Endothelial cell of umbilical vein (primary cell): Measurements from ENCODE around the gene AUTS2. TPM values are rescaled to one million over a fixed set of nuclear protein-coding genes. Genes with fewer than 3 reads are reported as not detected.

Source experiments
- BruUV-seq: library from RNA; stranded (reverse); fragments of 400-500 nt; replicated peaks from 2 replicates; lab custom pipeline; 2021; lab: Mats Ljungman, UMichigan
- CTCF ChIA-PET: fragments of 300-600, 350-600 bp; sonication (Branson Sonifier 250); formaldehyde crosslinking; loops from one replicate; lab custom pipeline; 2021; ENCODE audit warnings: antibody characterized with exemption, inconsistent platforms; lab: Charles Lee
- POLR2A ChIA-PET: fragments of 300-600, 350-600 bp; sonication (Branson Sonifier 250); formaldehyde crosslinking; loops from one replicate; lab custom pipeline; 2021; ENCODE audit warnings: antibody characterized with exemption, inconsistent platforms; lab: Charles Lee
- DNase-seq: peaks from one replicate; pipeline ENCODE4 v3.0.0-alpha.2; 2011; ENCODE audit warnings: low read depth, low spot score
- FAIRE-seq: peaks from 2 replicates; lab custom pipeline; 2011; peaks lifted over from hg19 to GRCh38; lab: Jason Lieb, UNC
- H2AFZ ChIP-seq: 2 replicates; pipeline ENCODE4 v1.6.0; 2012; ENCODE audit warnings: low read depth, low read length, control low read depth, inconsistent platforms
- H3K27ac ChIP-seq: 2 replicates; pipeline ENCODE4 v1.5.1; 2011; ENCODE audit warnings: low read depth, mild to moderate bottlenecking, control low read depth, low read length, moderate library complexity; ENCODE audit not compliant: insufficient read depth
- H3K27me3 ChIP-seq, 2 experiments: 2 replicates each; pipeline versions ENCODE4 v1.6.0 to v1.6.1; 2011; ENCODE audit warnings: low read length in 2 of 2, mixed read lengths in 1 of 2; ENCODE audit not compliant: control insufficient read depth in 2 of 2, insufficient read depth in 2 of 2
- H3K36me3 ChIP-seq, 2 experiments: 2 replicates in 1 of 2; 3 replicates in 1 of 2; pipeline ENCODE4 v1.5.1; 2011; ENCODE audit warnings: low read length in 2 of 2, mild to moderate bottlenecking in 1 of 2, moderate library complexity in 1 of 2; ENCODE audit not compliant: control insufficient read depth in 2 of 2, insufficient read depth in 2 of 2; ENCODE audit errors: extremely low read depth in 1 of 2
- H3K4me1 ChIP-seq: 3 replicates; pipeline ENCODE4 v1.5.1; 2011; ENCODE audit warnings: mild to moderate bottlenecking, low read length; ENCODE audit not compliant: control insufficient read depth, insufficient read depth; ENCODE audit errors: extremely low read depth
- H3K4me2 ChIP-seq: 2 replicates; pipeline ENCODE4 v1.6.1; 2011; ENCODE audit warnings: low read length, control low read depth, mixed read lengths; ENCODE audit not compliant: insufficient read depth
- H3K4me3 ChIP-seq, 3 experiments: fragments of 200-600 bp in 1 of 3; sonication (generic), shearing (Covaris generic) in 1 of 3; replicated peaks in 1 of 3; 2 replicates each; pipeline ENCODE4 v1.5.1; 2011 to 2016; ENCODE audit warnings: control low read depth in 3 of 3, low read length in 3 of 3, mild to moderate bottlenecking in 2 of 3, inconsistent platforms in 1 of 3, low read depth in 1 of 3, moderate library complexity in 1 of 3; ENCODE audit not compliant: insufficient read depth in 1 of 3
- H3K79me2 ChIP-seq: 2 replicates; pipeline ENCODE4 v1.6.0; 2012; ENCODE audit warnings: low read length, inconsistent platforms; ENCODE audit not compliant: control insufficient read depth, insufficient read depth
- H3K9ac ChIP-seq: replicated peaks from 2 replicates; pipeline ENCODE3; 2011; ENCODE audit warnings: low read length, control low read depth; ENCODE audit not compliant: insufficient read depth; ENCODE audit errors: extremely low read depth
- H3K9me1 ChIP-seq: replicated peaks from 3 replicates; pipeline ENCODE4 v1.6.0; 2011; ENCODE audit warnings: mild to moderate bottlenecking, low read length; ENCODE audit not compliant: control insufficient read depth, insufficient read depth; ENCODE audit errors: extremely low read depth
- H3K9me3 ChIP-seq: replicated peaks from 2 replicates; pipeline ENCODE4 v1.5.1; 2012; ENCODE audit warnings: low read length, inconsistent platforms; ENCODE audit not compliant: control insufficient read depth, insufficient read depth
- H4K20me1 ChIP-seq: replicated peaks from 2 replicates; pipeline ENCODE3; 2011; ENCODE audit warnings: mild to moderate bottlenecking, low read length; ENCODE audit not compliant: control insufficient read depth, insufficient read depth; ENCODE audit errors: extremely low read depth
- FOS ChIP-seq: IDR thresholded peaks from 2 replicates; pipeline ENCODE4 v1.6.1; 2011; ENCODE audit warnings: mild to moderate bottlenecking, low read length, moderate library complexity, borderline replicate concordance; ENCODE audit not compliant: insufficient read depth
- GATA2 ChIP-seq: IDR thresholded peaks from 2 replicates; pipeline ENCODE4 v1.7.0; 2011; ENCODE audit warnings: low read depth, mild to moderate bottlenecking, moderate library complexity, mixed read lengths, low read length; ENCODE audit not compliant: insufficient read length, insufficient read depth
- JUN ChIP-seq: IDR thresholded peaks from 2 replicates; pipeline ENCODE4 v1.6.1; 2011; ENCODE audit warnings: borderline replicate concordance, low read depth; ENCODE audit not compliant: insufficient read length, insufficient read depth
- MAX ChIP-seq: IDR thresholded peaks from 2 replicates; pipeline ENCODE4 v1.6.1; 2011; ENCODE audit not compliant: insufficient read depth, insufficient read length
- MYC ChIP-seq: IDR thresholded peaks from one replicate; pipeline ENCODE4 v1.6.1; 2011; ENCODE audit warnings: mild to moderate bottlenecking, low read depth, low read length
- POLR2A ChIP-seq: IDR thresholded peaks from 2 replicates; pipeline ENCODE4 v1.6.1; 2012; ENCODE audit warnings: low read depth, mild to moderate bottlenecking, control low read depth, low read length
- POLR2AphosphoS5 ChIP-seq: IDR thresholded peaks from 2 replicates; pipeline ENCODE4 v1.6.1; 2012; ENCODE audit warnings: low read depth, mild to moderate bottlenecking, control low read depth, low read length, moderate library complexity; ENCODE audit not compliant: insufficient read depth
- dilution Hi-C: fragments of 300-500 bp; cut with MboI; formaldehyde crosslinking; loops from one replicate; pipeline ENCODE4 v1.15.0; 2019; ENCODE audit warnings: low sequenced_read_pairs; ENCODE audit not compliant: extremely low pct_ligation_motif_present
- intact Hi-C: fragments of 100-400 bp; cut with micrococcal nuclease; formaldehyde crosslinking; loops from one replicate; pipeline ENCODE4 v1.10.0; 2022
- polyA plus RNA-seq, 4 experiments: library from polyadenylated mRNA; depleted of rRNA in 3 of 4; stranded (reverse) in 3 of 4; unstranded in 1 of 4; fragments of >200 nt; gene quantifications; 2 replicates each; pipeline versions ENCODE4 v1.2.1 to v1.2.3, GENCODE V29; 2011 to 2012; ENCODE audit warnings: missing spikeins in 1 of 4
- total RNA-seq: library from RNA; stranded (reverse); gene quantifications from 2 replicates; pipeline ENCODE4 v1.2.3, GENCODE V29; 2021

The AUTS2 gene
- total and polyA plus RNA-seq, 2 donors (not counting 3 experiments of a cell fraction or from before 2014, with no cell fraction given), result 0.59 to 8.0 TPM

DNA sequence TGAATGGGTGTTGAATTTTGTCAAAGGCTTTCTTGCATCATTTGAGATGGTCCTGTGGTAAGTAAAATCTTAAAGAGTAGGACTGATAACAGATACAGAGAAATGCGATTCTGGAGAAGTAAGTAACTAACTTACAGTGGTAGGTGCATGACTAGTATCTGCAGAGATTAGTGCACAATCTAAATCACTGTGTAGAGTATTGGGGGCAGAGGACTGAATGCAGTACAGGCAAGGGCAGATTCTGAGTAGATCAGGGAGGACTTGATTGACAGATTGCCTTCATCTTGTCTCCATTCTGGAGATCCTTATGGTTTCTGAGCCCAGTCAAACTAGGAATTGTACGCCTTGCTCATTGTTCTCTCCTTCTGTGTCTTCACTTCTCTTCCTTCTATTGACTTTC lies 736.0 kb downstream of the AUTS2 start:
- Histone ChIP-seq H3K9ac (no peak overlapping the region), H3K4me2 (no peak overlapping the region), H3K79me2 (no peaks in the 10 kb centered on the region), H3K9me1 (no peaks in the 10 kb centered on the region), H3K4me1 (no peaks in the 10 kb centered on the region), H4K20me1 (no peaks in the 10 kb centered on the region), H2AFZ (no peak overlapping the region), H3K4me3 (no peak overlapping the region), H3K9me3 (no peaks in the 10 kb centered on the region), H3K36me3 (no peaks in the 10 kb centered on the region), H3K27ac (no peak overlapping the region), H3K27me3 (no peaks in the 10 kb centered on the region)
- ChIA-PET POLR2A (no interaction called here), CTCF (no interaction called here)
- DNase-seq, result no peak
- dilution Hi-C loops, result no loop called here
- BruUV-seq, result no TSS peak
- intact Hi-C loops, result no loop called here
- FAIRE-seq, result no peak
- TF ChIP-seq FOS (no peak), MAX (no peak), POLR2A (no peak), JUN (no peak)

GRCh38 chr7:70334871-70335270 lies 736.6 kb downstream of the AUTS2 start:
- Histone ChIP-seq H3K79me2 (no peaks in the 10 kb centered on the region), H3K9ac (no peak overlapping the region), H2AFZ (no peak overlapping the region), H4K20me1 (no peaks in the 10 kb centered on the region), H3K27ac (no peak overlapping the region), H3K4me3 (no peak overlapping the region), H3K4me1 (no peaks in the 10 kb centered on the region), H3K9me1 (no peaks in the 10 kb centered on the region), H3K27me3 (no peaks in the 10 kb centered on the region), H3K9me3 (no peaks in the 10 kb centered on the region), H3K36me3 (no peaks in the 10 kb centered on the region), H3K4me2 (no peak overlapping the region)
- FAIRE-seq (no peak), DNase-seq (no peak)
- dilution Hi-C loops (no loop called here), intact Hi-C loops (no loop called here)
- ChIA-PET POLR2A (no interaction called here), CTCF (no interaction called here)
- BruUV-seq, result no TSS peak
- TF ChIP-seq POLR2AphosphoS5, result no peak
- TF ChIP-seq MYC, result no peak
- TF ChIP-seq MAX, result no peak
- TF ChIP-seq POLR2A, result no peak
- no peak for TF ChIP-seq GATA2
- no peak for TF ChIP-seq FOS
- no peak for TF ChIP-seq JUN
